Activated CD4-positive, alpha-beta T cell treated with anti-CD3 and anti-CD28 coated beads, Interleukin-2, Interleukin-4, amounts not matched to agents 100 ng/mL and 50 ng/mL, durations not matched to agents 16 hours and 8 hours (primary cell): Measurements from ENCODE around the gene ATOSB.
A peak's percentile ranks its signal among the peaks of the same experiment; 100 is the strongest.
"Not testable (repeated sequence)": the region's sequence is repeated elsewhere in the genome, so short reads cannot be mapped to it uniquely, and the experiment has no call there.

Source experiments
- DNase-seq: peaks from one replicate; pipeline ENCODE4 v3.0.0-alpha.2; 2020; ENCODE audit warnings: low spot score

Gene ATOSB, protein sequence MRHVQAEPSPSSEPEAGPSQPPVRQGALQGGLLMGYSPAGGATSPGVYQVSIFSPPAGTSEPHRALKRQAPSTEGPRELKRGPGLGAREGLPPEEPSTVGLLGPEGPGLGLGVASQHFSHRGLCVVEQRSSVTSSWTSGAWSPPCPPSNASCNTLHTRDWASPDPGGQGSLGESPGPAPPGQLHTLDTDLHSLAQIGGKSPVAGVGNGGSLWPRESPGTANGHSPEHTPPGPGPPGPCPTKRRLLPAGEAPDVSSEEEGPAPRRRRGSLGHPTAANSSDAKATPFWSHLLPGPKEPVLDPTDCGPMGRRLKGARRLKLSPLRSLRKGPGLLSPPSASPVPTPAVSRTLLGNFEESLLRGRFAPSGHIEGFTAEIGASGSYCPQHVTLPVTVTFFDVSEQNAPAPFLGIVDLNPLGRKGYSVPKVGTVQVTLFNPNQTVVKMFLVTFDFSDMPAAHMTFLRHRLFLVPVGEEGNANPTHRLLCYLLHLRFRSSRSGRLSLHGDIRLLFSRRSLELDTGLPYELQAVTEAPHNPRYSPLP

DNA sequence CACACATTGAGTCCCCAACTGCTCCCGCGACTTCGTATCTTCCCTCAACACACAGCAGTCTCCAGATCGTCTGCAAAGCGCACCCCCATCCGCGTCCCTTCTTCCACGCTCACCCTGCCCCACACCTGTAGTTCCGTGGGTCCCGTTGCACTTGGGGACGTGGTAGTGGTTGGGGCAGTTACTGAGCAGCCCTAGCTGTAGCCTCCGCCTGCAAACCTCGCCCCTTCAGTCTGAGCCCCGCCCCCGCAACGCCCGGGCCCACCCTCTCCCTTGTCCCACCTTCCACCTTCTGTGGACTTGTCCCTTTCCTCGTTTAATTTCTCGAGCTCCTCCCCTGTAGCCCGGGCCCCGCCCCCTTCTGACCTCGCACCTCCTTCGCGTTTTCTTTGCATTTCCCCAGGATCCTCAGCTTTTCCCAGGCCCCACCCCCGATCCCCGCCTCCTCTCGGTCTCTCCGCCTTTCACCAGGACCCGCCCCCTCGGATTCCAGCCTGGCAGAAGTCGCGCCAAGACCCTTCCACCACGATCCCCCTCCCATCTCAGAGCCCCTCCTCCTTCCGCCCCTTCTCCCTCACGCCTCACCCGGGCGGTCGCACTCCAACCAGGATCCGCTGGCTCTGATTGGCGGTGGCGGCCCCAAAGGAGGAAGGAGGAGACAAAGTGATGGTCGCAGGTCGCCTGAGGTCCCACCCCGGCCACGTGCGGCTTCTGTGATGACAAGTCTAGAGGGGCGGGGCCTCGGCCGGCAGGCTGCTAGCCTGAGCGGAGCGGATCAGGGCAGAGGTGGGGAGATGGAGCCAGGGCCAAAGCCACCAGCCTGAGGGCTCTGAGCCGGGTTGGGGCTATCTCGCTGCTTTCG lies at the start of gene ATOSB:
ATOSB (minus strand) TSS at position 183 of the 859 bp plus-strand sequence. CDS start 7,588 bp downstream, outside the sequence.
- DNase-seq = peak; percentile 91

DNA sequence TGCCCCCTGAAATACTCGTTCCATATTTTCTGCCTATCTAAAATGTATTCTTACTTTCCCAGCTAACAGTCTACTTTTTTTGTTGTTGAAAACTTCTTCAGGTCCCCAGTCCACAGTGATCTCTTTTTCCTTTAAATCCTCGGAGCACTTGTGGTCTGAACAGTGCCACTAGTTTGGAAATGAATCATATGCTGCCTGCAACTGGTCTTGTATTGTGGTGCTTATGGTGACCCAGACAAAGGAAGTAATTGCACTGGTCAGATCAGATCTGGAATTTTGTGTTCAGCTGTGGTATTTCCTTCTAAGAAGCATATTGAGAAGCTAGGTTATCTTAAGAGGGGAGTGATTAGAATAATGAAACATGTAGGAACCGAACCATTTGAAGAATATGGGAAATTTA lies 49.0 kb upstream of the ATOSB start:
- no peak for DNase-seq

DNA sequence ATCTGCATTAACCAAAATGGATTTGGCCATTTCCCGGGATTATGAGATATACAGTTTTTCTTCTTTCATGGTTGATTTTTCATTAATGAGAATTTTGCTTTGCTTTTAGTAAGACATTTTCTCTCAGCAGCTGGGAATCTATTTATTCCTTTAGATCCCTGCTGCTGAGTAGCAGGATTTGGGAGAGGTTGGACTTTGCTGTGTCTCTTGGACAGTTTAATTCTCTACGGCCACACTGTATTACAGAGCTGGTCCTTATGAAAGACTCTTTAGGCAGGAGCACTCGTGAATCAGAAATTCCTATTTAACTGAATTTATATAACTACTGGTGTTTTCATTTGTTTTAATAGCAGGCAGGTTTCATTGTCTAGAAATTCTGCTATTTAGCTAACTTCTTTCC lies 47.8 kb upstream of the ATOSB start:
- no peak for DNase-seq

DNA sequence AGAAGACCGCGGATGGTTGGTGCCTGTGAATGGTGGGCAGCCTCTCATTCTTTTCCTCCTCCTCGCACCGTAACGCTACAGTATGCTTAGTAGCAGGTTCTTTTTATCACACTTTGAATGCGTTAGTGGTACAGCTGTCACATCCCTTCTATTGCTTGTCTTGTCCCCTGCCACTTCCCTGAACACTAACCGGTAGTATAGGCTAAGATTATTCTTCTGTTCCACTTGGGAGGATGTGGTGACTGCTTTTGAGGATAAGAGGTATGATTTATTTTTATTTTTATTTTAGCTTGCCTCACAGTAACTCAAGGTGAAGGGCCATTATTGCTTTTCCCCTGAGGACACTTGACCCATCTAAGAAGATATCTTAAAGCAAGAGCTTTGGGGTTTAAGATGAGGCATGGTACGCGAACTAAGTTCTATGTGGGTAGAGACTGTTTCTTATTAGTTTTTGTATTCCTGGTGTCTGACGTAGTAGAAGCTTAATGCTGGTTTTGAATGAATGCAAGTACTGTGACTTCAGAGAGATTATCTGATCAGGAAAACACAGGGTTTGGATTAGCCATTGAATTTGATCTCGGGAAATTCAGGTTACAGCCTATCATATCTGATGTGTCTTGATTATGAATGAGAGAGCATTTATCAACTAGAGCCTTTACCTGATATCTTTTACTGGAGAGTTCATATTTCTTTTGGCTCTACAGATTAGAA lies 47.1 kb upstream of the ATOSB start:
- DNase-seq = no peak

DNA sequence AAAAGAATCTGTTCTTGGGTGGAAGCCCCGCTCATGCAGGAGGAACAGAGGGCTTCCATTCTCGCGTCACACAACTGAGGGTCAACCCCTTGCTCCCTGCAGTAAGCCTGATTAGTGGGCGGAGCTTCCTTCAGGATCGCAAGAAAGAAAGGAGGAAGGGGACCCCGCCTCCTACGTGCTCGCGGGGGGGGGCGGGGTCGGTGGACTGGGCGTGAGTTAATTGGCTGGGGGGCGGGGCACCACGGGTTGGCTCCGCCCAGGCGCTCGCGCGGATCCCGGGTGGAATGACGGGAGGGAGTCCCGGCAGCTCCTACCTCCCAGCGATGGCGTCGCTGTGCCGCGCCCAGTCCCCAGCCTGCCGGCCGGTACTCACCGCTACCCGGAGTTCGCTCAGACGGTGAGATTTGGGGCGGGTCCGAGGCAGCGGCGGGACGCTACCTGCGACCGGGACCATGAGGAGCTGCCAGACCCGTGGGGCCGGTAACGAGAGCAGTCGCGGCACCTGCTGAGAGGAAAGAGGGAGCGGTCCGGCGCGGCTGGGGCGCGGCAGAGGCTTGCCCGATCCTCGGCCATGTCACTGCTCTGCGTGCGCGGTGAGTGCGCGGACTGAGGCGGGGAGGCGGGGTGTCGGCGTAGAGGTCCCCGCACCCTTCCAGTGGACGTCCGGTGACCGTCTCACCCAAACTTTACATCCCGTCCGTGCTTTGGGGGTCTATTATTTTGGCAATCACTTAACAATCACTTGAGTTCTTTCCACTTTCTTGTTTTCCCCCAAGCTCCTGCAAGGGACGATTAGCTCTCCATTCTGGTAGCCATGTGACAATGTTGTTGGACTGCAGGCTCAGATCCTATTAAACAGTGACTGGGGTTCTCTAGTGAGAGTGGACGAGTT lies 46.3 kb upstream of the ATOSB start, which contains the start of gene UNC13B:
UNC13B (plus strand) TSS at position 297 of the 892 bp plus-strand sequence; CDS start at position 572, 275 bp downstream.
- DNase-seq = peak; percentile 79

DNA sequence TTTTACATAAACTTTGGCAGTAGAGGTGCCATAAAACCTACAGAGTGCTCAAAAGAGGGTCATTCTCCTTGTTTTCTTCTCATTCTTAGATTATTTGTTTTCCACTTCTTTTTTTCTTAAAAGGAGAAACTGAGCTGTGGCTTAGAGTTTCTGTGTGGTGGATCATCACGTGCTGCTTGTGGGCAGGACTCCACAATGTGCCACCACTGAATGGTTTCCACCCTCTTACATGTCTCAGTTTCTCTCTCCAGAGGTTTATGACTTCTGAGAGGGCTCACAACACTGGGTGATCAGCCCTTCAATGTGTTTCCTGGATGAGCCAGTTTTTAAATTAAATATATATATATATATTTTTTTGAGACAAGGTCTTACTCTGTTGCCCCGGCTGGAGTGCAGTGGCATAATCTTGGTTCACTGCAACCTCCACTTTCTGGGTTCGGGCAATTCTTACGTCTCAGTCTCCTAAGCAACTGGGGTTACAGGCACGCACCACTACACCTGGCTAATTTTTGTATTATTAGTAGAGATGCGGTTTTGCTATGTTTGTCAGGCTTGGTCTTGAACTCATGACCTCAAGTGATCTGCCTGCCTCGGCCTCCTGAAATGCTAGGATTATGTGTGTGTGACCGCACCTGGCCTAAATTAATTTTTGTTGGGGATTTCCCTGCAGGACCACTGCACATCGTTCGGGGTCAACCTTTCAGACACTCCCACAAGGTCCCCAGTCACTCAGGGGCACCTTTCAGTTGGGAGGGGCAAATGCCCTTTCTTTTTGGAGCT lies 43.0 kb upstream of the ATOSB start:
- no peak for DNase-seq

DNA sequence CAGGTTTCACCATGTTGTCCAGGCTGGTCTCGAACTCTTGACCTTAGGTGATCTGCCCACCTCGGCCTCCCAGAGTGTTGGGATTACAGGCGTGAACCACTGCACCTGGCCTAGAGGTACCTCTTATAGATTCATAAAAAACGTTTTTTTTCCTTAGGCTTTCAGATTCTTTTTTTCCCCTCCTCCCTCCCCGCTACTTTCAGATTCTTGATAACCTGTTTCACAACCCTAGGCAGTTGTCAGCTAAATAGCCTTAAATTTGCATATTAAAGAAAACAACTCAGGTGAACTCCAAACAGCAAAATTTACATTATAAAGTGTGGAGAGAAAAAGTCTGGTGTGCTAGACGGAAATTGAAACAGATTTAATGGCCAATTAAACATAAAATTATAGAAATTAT lies 42.2 kb upstream of the ATOSB start:
- not testable (repeated sequence) for DNase-seq

DNA sequence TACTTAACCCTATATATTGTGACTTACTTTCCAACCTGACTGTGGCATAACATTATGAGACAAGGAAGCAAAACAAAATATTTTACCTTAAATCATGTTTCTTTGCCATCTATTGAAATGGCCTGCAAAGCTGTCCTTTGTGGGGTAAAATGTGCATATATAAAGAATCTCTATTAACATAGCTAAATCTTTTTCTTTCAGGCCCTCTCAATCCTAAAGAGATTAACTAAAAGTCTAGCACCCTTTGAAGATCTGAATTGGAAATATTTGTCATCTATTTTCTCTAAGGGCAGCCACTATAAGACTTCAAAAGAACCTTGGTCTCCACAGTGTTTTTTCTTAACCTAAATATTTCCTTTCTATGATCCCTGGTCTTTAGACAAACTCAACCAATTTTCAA lies 41.1 kb upstream of the ATOSB start:
- no peak for DNase-seq

DNA sequence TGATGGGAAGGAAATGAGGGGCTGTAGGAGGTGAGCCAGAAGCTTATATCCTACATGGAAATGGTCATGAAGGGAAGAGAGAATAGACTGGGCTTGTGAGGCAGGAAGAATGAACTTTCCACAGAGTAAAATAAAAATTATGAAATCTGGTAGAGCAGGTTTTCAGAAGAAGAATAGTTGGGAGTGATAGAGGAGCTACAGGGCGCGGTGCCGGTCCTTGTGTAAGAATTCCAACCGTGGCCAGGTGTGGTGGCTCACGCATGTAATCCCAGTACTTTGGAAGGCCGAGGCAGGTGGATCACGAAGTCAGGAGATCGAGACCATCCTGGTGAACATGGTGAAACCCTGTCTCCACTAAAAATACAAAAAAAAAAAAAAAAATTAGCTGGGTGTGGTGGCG lies 37.3 kb upstream of the ATOSB start:
- no peak for DNase-seq

DNA sequence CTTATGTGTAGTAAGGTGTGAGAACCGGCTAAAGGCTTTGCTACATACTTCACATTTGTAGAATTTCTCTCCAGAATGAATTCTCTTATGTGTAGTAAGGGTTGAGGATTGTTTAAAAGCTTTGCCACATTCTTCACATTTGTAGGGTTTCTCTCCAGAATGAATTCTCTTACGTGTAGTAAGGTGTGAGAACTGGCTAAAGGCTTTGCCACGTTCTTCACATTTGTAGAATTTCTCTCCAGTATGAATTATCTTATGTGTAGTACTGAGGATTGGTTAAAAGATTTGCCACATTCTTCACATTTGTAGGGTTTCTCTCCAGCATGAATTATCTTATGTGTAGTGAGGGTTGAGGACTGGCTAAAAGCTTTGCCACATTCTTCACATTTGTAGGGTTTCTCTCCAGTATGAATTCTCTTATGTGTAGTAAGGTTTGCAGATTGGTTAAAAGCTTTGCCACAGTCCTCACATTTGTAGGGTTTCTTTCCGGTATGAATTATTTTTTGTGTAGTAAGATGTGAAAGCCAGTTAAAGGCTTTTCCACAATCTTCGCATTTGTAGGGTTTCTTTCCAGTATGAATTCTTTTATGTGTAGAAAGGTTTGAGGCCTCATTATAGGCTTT lies 32.4 kb upstream of the ATOSB start:
- not testable (repeated sequence) for DNase-seq

DNA sequence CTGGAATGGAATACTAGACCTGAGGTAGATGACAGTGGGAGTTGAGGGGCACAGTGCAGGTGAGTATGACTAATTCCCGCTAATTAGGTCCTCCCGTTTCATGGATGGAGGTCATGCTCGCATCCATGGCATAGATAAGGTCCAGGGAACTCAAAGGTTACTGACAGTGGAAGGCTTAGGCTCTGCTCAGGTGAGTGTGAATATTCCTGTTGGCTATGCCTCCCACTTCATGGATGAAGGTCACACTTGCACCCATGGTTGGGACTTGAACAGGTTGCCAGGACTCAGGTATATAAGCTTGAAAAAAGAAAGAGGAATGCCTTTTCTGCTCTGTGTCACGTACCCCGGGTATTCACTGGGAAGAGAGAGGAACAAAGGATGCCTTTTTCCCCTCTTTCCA lies 26.4 kb upstream of the ATOSB start:
- DNase-seq = no peak

DNA sequence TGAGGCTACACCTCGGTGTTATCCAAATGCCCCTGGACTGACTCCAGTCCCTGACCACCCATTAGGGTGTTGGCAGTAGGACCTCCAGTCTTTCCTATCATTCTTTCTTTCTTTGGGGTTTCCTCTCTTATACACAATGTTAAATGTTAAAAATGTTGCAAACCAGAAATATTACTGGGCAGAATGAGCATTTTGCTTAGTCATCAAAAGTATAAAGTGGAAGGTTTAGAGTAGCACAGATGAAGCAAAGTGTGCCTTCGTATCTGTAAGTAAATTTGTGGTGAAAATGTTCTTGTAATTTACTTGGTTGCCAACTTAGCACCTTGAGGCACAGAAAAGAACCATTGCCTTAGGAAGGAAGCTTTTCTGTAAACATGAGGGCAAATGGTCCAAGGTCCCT lies 24.4 kb upstream of the ATOSB start:
- no peak for DNase-seq

DNA sequence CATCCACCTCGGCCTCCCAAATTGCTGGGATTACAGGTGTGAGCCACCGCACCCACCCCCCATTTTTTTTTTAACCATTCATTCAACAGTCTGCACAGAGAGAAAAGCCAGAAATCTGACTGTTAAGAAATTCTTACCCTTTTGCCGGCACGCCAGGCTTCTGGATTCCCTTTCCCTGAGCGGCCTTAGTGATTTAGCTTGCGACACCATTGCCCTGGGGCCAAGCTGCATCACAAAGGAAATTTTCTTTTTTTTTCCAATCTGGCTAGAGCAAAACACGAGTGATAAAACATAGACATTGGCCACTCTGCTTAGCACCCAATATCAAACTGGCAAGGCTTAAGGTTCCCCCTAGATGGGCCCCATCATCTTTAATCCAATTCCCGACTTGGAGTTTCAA lies 21.2 kb upstream of the ATOSB start:
- no peak for DNase-seq

DNA sequence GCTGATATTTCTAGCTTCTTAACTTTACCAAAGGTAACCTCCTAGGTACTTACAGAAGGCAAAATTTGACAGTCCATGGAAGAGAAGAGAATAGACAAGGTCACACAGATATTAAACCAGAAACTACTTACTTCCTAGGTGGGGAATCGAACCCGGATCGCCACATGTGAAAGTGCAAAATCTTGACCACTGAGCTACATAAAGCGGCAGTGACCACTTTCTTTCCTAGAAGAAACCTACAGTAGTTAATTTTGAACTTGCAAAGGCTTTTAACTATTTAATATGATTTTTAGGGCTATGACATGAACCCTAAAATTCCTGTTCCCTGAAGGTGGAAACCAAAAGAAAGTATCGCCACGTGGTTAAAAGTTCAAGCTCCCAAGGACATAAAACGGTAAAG lies 20.3 kb upstream of the ATOSB start:
- DNase-seq = no peak

DNA sequence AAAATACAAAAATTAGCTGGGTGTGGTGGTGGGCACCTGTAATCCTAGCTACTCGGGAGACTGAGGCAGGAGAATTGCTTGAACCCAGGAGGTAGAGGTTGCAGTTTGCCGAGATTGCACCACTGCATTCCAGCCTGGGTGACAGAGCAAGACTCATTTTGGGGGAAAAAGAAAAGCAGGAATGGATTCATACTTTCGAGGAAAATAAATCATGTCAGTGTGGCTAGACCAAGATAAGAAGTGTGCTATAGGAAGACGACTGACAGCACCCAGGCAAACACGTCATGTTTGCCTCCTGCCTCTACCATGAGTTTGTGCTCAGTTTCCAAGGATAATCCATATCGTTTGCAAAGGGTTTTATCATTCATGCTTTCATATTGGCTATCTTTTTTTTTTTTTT lies 19.3 kb upstream of the ATOSB start:
- DNase-seq = no peak

DNA sequence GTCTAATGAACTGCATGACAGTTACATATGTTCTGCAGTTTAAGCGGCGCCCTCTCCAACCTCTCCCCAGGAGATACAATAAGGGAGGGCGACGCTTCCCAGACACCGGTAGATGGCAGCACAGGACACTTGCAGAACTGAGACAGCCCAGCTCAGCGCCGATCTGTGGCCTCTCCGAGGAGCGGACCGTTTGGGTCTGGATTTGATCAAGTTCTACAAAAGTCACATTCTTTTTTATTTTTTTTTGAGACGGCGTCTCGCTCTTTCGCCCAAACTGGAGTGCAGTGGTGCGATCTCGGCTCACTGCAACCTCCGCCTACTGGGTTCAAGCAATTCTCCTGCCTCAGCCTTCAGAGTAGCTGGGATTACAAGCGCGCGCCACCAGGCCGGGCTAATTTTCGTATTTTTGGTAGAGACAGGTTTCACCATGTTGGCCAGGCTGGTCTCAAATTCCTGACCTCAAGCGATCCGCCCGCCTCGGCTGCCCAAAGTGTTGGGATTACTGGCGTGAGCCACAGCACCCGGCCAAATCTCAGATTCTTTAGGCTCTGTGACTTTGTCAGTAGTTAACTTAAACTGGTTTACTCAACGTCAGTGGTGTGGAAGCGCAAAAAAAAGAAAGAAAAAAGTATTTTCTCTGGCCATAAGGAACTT lies 1.4 kb upstream of the ATOSB start:
- DNase-seq = peak; percentile 92

DNA sequence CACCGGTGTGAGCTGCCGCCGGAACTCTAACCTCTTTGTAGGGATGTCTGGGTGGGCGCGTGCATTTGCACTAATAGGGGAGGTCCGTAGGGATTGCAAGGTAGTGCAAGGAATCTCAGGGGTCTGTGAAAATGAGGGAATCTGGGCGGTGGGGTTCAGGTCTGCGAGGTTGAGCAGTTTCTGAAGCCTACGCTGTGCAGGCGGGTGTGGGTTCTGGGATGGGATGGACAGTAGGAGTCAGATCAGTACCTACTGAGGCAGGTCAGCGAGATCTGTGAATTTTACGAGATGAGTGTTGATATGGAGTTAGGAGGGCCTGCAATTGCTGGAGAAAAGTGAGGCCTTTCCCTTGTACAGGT lies 856 bp upstream of the ATOSB start:
- no peak for DNase-seq

DNA sequence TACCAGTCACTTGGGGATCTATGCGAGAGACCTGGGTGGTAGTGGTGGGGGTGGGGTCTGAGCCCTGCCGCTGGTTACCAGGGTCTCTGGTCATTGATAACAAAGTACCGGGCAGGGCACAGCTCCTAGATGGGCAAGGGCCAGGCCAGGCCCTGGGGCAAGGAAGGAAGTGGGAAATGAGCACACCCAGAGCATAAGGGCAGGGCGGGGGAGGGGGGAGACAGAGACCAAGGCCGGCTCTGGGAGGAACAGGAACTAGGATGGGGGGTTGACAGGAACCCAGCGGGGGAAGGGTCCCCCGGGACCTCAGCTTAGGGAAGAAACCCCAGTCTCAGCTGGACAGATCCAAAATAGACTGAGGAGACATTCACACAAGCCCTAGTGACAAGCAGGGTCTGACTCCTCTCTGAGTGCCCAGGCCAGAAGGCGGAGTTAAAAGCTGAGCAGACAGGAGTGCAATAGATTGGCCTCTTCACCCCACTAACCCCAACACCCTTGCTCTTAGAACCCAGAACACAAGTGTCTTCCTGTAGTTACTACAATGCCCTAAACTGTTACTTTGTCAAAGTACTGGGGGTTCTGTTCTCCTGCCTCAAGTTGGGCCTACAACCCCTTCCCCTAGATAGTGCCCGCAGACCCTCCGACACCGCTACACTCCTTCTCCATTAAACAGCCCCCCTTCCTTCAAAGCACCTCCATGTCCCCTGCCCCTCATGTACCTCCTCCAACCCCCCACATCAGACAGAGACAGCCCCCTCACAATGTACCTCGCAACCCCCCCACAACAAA lies 628 bp downstream of the ATOSB start:
- DNase-seq = peak; percentile 35
